Fibroblast of lung (primary cell): Measurements from ENCODE around the gene ARPC2.

Experiments used
- EZH2 ChIP-seq: IDR thresholded peaks from 2 replicates; pipeline ENCODE4 v1.5.1; 2012; ENCODE audit warnings: low read length, control low read depth, mild to moderate bottlenecking; ENCODE audit errors: missing control alignments
- TF ChIP-seq, protein P1 (sequence below), 2 donors: IDR thresholded peaks in 1 of 2; conservative IDR thresholded peaks in 1 of 2; 1 replicate in 1 of 2; 2 replicates in 1 of 2; pipeline ENCODE4 v1.5.1; 2011 to 2012; ENCODE audit warnings: low read length in 2 of 2, control low read depth in 1 of 2, inconsistent platforms in 1 of 2, low read depth in 1 of 2, mild to moderate bottlenecking in 1 of 2

GRCh38 chr2:218273908-218274249 is 56.9 kb downstream of the ARPC2 start:
- TF ChIP-seq, protein P1, sequence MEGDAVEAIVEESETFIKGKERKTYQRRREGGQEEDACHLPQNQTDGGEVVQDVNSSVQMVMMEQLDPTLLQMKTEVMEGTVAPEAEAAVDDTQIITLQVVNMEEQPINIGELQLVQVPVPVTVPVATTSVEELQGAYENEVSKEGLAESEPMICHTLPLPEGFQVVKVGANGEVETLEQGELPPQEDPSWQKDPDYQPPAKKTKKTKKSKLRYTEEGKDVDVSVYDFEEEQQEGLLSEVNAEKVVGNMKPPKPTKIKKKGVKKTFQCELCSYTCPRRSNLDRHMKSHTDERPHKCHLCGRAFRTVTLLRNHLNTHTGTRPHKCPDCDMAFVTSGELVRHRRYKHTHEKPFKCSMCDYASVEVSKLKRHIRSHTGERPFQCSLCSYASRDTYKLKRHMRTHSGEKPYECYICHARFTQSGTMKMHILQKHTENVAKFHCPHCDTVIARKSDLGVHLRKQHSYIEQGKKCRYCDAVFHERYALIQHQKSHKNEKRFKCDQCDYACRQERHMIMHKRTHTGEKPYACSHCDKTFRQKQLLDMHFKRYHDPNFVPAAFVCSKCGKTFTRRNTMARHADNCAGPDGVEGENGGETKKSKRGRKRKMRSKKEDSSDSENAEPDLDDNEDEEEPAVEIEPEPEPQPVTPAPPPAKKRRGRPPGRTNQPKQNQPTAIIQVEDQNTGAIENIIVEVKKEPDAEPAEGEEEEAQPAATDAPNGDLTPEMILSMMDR (conservative IDR thresholded peaks at IDR 0.05 in 1 of 2, IDR thresholded peaks at IDR 0.05 in 1 of 2; ENCODE audit: low read depth in 1 of 2, low read length in 2 of 2) = no peak
- no peak for TF ChIP-seq EZH2
